Ecto neural progenitor cell (in vitro differentiated cells): Measurements from ENCODE around the gene ABCD1.

ENCODE experiments used
- DNase-seq: peaks from one replicate; pipeline ENCODE4 v3.0.0-alpha.2; 2018; ENCODE audit warnings: low spot score

The ABCD1 gene

GRCh38 chrX:153773741-153774575 lies 49.3 kb downstream of the ABCD1 start:
- DNase-seq: no peak

DNA sequence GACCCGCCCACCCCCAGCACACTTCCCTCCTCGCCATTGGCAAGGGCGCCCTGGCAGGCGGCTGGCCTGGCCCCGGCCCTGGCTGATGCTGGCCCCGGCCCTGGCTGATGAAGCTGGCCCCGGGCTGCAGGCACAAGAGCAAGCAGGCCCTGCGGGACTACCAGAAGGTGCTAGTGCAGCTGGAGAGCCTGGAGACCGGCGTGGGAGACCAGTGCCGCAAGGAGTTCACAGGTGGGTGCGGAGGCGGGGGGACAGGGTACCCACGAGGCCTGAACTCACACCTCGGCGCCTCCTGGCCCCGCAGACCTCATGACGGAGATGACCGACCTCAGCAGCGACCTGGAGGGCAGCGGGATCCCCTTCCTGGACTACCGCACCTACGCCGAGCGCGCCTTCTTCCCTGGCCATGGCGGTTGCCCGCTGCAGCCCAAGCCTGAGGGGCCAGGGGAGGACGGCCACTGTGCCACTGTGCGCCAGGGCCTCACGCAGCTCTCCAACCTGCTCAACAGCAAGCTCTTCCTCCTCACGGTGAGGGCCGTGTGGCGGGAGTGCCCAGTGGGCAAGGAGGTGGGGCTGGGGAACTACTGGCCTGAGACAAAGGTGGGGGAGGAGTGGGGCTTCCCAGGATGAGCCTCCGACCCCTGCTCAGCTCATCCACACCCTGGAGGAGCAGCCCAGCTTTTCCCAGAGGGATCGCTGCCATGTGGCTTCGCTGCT lies 50.1 kb downstream of the ABCD1 start:
- no peak for DNase-seq

DNA sequence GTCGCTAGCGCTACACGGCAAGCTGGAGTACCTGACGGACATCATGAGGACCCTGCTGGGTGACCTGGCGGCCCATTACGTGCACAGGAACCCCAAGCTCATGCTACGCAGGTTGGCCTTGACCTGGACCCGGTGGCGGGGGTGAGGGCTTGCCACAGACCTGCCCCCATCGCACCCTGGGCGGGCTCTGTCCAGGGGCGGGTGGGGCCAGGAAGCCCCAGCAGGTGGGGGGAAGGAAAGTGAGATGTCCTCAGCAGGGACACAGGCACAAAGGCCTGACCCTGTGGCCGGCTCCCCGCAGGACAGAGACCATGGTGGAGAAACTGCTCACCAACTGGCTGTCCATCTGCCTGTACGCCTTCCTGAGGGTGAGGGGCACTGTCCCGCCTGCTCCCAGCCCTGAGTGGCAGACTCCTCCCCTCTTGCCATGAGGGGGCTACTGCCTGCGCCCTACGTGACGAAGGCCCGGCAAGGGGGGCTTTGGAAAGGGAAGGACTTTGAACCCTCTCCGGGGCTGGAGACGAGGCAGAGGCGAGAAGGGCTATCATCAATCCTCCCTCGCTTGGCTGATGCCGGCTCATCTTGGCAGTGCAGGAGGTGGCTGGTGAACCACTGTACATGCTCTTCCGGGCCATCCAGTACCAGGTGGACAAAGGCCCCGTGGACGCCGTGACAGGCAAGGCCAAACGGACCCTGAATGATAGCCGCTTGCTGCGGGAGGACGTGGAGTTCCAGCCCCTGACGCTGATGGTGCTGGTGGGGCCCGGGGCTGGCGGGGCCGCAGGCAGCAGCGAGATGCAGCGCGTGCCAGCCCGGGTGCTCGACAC lies 50.9 kb downstream of the ABCD1 start:
- no peak for DNase-seq

- no peak for DNase-seq
These were observed 51.5 kb downstream of the ABCD1 start for GRCh38 chrX:153776120-153776599.

DNA sequence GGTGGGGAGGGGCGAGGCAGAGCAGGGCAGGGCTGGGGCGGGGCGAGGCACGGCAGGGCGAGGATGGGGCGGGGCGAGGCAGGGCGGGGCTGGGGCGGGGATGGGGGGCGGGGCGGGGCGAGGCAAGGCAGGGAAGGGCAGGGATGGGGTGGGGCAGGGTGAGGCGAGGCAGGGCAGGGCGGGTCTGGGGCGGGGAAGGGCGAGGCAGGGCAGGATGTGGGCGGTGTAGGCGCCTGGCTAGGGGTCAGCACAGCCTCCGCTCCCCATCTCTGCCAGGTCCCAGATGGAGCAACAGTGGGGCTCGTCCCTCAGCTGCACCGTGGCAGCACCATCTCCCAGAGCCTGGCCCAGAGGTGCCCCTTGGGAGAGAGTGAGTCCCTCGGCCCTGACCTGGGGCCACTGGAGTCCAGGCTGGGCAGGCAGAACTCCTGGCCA lies 52.0 kb downstream of the ABCD1 start:
- DNase-seq: no peak

- no peak for DNase-seq
These were observed 52.8 kb downstream of the ABCD1 start for GRCh38 chrX:153777261-153778090.

- DNase-seq: no peak
These were observed 53.5 kb downstream of the ABCD1 start for GRCh38 chrX:153778181-153778580.

DNA sequence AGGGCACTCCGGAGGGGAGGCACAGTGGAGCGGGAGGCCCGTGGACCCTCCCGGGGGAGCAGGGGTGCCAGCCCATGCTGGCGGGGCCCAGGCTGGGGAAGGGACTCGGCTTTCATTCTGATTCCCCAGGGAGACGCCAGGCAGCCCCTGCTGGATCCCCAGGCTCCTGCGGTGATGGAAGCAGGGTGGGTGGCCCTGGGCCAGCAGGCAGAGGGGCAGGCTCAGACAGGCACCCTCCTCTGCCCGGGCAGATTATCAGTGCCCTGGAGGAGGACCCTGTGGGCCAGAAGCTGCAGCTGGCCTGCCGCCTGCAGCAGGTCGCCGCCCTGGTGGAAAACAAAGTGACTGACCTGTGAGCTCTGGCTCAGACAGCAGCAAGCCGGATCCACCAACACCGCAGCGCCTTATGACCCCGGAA lies 54.0 kb downstream of the ABCD1 start:
- DNase-seq: no peak

- no peak for DNase-seq
These were observed 55.4 kb downstream of the ABCD1 start for GRCh38 chrX:153779891-153780677.

DNA sequence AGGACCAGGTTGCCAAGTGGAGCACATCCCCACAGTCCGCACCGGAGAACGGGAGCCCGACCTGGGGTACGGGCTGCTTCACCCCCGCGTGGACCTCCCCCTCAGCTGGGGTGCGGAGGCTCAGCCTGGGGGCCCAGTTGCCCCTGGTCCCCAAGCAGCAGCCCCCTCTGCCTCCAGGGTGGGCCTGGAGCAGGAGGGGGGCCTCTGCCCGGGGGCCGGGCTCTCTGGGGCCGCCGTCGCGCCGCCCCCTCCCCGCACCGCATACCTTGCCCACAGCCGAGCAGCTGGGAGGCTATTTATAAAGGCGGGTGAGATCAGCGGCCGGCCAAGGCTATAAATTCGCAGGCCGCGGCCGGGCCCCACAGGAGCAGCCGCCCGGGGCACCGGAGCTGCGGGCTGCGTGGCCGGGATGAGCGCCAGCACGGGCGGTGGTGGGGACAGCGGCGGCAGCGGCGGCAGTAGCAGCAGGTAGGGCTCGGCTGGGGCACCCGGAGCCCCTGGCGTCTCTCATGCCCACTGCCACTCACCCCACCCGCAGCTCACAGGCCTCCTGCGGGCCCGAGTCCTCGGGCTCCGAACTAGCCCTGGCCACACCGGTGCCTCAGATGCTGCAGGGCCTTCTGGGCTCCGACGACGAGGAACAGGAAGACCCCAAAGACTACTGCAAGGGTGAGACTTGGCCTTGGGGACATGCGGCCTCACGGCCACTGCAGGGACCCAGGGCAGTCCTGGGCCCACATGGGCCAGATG lies 56.2 kb downstream of the ABCD1 start, which contains the start of gene SRPK3:
SRPK3 (plus strand) TSS at position 364 of the 750 bp plus-strand sequence; CDS start at position 410, 46 bp downstream.
- DNase-seq: no peak

GRCh38 chrX:153781428-153782047 lies 56.9 kb downstream of the ABCD1 start:
- DNase-seq: no peak

- no peak for DNase-seq
These were observed 57.7 kb downstream of the ABCD1 start for GRCh38 chrX:153782313-153782712.

DNA sequence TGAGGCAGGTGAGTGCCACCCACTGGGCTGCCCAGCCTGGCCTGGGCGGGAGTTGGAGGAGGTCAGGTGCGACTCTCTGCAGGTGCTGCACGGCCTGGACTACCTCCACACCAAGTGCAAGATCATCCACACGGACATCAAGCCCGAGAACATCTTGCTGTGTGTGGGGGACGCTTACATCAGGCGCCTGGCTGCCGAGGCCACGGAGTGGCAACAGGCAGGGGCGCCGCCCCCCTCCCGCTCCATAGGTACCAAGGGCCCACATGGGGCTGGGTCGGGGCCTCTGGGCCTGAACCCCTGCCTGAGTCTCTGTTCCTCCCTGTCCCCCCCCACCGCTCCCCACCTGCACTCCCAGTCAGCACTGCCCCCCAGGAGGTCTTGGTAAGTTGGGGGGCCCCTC lies 58.2 kb downstream of the ABCD1 start:
- DNase-seq: no peak

DNA sequence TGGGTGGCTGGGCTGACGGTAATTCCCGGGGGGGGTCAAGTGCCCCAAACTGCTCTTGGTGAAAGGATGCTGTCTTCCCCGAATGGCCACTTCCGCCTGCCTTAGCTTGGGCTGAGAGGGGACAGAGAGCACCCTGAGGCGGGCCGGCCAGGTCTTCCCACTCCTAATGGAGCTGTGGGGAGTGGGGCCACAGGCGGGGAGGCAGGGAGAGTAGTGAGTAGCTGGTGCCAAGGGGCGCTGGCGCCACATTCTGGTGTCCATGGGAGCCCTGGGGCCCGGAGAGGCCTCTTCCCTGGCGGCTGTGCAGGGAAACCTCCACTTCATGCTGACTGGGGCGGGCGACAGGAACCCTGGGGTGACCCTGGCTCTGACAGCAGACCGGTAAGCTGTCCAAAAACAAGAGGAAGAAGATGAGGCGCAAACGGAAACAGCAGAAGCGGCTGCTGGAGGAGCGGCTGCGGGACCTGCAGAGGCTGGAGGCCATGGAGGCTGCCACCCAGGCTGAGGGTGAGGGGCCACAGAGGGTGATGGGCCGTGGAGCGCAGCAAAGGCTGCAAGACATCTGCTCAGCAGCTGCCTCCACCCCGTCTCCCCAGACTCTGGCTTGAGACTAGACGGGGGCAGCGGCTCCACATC lies 58.8 kb downstream of the ABCD1 start:
- DNase-seq: no peak

DNA sequence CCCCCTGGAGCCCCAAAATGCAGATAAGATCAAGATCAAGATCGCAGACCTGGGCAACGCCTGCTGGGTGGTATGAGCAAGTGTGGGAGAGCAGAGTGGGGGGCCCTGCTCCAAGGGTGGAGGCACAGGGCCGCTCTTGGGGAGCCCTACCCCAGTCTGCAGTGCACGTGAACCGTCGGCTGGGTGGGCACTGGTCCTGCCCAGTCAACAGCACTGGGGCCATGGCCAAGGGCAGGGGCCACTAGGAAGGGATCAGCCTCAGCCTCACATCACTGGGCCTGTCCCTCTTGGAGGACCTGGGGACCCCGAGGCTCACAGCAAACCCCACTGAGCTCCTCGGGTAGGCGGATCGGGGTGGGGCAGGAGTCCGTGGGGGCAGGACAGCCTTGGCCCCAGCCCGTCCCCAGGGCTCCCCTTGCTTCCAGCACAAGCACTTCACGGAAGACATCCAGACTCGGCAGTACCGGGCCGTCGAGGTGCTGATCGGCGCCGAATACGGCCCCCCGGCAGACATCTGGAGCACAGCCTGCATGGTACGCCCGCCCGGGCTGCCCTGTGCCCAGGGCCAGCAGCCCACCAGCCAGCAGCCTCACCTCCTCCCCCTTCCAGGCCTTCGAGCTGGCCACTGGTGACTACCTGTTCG lies 59.8 kb downstream of the ABCD1 start:
- DNase-seq: no peak

GRCh38 chrX:153786669-153787068 lies 62.0 kb downstream of the ABCD1 start:
- no peak for DNase-seq

GRCh38 chrX:153789654-153790053 lies 65.0 kb downstream of the ABCD1 start:
- DNase-seq: no peak
